Omental fat pad (tissue), 4 donors: Measurements from ENCODE around the gene BLACAT1. TPM values are rescaled to one million over a fixed set of nuclear protein-coding genes. Genes with fewer than 3 reads are reported as not detected.

Experiments
- ATAC-seq: fragments of 150-250 bp; one replicate; pipeline ENCODE4 v1.9.1; 2016; ENCODE audit warnings: mild to moderate bottlenecking, moderate library complexity; ENCODE audit not compliant: low FRiP score
- DNase-seq: peaks from one replicate; pipeline ENCODE4 v3.0.0-alpha.2; 2019; ENCODE audit warnings: low spot score
- total RNA-seq, 4 donors: library from RNA; depleted of rRNA; stranded (reverse); fragments of >200 nt; gene quantifications; one replicate each; pipeline ENCODE4 v1.1.0, GENCODE V29; 2016
- TF ChIP-seq, protein P1 (sequence below), 3 donors: fragments of 450-650 bp; IDR thresholded peaks; one replicate each; pipeline ENCODE4 v1.5.1; 2016 to 2017; ENCODE audit warnings: antibody characterized with exemption in 3 of 3, mild to moderate bottlenecking in 3 of 3, moderate library complexity in 2 of 3

BLACAT1 gene
- total RNA-seq, 4 donors from 2014 or later: 0.36 to 0.65 TPM; not detected in 2

GRCh38 chr1:205477759-205478247, 22.0 kb upstream of the BLACAT1 start:
- DNase-seq: no peak
- TF ChIP-seq, protein P1, sequence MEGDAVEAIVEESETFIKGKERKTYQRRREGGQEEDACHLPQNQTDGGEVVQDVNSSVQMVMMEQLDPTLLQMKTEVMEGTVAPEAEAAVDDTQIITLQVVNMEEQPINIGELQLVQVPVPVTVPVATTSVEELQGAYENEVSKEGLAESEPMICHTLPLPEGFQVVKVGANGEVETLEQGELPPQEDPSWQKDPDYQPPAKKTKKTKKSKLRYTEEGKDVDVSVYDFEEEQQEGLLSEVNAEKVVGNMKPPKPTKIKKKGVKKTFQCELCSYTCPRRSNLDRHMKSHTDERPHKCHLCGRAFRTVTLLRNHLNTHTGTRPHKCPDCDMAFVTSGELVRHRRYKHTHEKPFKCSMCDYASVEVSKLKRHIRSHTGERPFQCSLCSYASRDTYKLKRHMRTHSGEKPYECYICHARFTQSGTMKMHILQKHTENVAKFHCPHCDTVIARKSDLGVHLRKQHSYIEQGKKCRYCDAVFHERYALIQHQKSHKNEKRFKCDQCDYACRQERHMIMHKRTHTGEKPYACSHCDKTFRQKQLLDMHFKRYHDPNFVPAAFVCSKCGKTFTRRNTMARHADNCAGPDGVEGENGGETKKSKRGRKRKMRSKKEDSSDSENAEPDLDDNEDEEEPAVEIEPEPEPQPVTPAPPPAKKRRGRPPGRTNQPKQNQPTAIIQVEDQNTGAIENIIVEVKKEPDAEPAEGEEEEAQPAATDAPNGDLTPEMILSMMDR (IDR thresholded peaks at IDR 0.05): no peak
- peak; percentile 86 for ATAC-seq

- DNase-seq: no peak
- TF ChIP-seq, protein P1 (IDR thresholded peaks at IDR 0.05): no peak
- no peak for ATAC-seq
Measured at GRCh38 chr1:205477121-205477758, 21.4 kb upstream of the BLACAT1 start.

GRCh38 chr1:205476648-205477047, 20.8 kb upstream of the BLACAT1 start:
- DNase-seq: no peak
- no peak for ATAC-seq
- TF ChIP-seq, protein P1 (IDR thresholded peaks at IDR 0.05): no peak

DNA sequence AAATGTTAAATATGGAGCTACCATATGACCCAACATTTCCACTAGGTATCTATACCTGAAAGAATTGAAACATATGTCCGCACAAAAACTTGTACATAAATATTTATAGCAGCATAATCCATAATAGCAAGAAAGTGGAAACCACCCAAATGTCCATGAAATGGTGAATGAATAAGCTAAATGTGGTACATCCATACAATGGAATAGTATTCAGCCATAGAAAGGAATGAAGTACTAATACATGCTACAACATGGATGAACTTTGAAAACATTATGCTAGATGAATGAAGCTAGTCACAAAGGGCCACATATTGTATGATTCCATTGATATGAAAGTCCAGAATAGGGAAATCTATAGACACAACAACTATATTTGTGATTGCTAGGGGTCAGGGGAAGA, 20.0 kb upstream of the BLACAT1 start:
- no peak for DNase-seq
- TF ChIP-seq, protein P1 (IDR thresholded peaks at IDR 0.05): no peak
- no peak for ATAC-seq

- ATAC-seq: no peak
- TF ChIP-seq, protein P1 (IDR thresholded peaks at IDR 0.05): no peak
- DNase-seq: no peak
Measured at GRCh38 chr1:205474571-205474970, 18.7 kb upstream of the BLACAT1 start.

GRCh38 chr1:205473966-205474365, 18.1 kb upstream of the BLACAT1 start:
- DNase-seq (no peak), ATAC-seq (no peak)
- TF ChIP-seq, protein P1 (IDR thresholded peaks at IDR 0.05): no peak

DNA sequence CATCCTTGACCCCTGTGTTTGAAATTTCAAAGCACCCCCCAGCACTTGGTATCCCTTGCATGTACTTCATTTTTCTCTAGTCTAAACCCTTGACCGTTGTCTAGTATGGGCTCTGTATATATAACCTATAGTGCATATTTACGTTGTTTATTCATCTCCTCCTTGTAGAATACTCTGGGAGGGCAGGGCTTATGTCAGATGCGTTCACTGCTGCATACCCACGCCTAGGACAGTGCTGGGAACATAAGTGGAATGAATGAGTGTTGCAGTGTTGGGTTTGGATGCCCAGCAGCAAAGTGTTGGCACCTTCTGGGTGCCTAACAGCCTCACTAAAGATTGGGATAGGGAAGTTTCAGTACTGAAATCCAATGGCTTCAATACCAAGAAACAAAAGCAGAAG, 17.6 kb upstream of the BLACAT1 start:
- DNase-seq (no peak), ATAC-seq (no peak)
- TF ChIP-seq, protein P1 (IDR thresholded peaks at IDR 0.05): no peak
